HG03457 (cell line): ENCODE results near the gene TNNC1.

Source experiments
- ATAC-seq: cut with Tn5 transposase; IDR thresholded peaks from one replicate; pipeline ENCODE4 v1.9.1; 2021; ENCODE audit warnings: moderate number of reproducible peaks; ENCODE audit not compliant: unreplicated experiment

Gene TNNC1

GRCh38 chr3:52402101-52402521 lies 51.7 kb downstream of the TNNC1 start:
- ATAC-seq = no peak

GRCh38 chr3:52401551-52401950 lies 52.3 kb downstream of the TNNC1 start:
- ATAC-seq = no peak
